Thyroid gland (tissue), 4 donors: ENCODE results near the gene VGLL4. TPM values are rescaled to one million over a fixed set of nuclear protein-coding genes. Genes with fewer than 3 reads are reported as not detected.

Experiments
- DNase-seq, 2 donors: peaks; one replicate each; pipeline ENCODE4 v3.0.0-alpha.2; 2019
- H3K27ac ChIP-seq, 3 donors: fragments of 200-600 bp; sonication (generic); 1 replicate in 2 of 3; 2 replicates in 1 of 3; pipeline ENCODE4 v1.5.1; 2016 to 2019; ENCODE audit warnings: mild to moderate bottlenecking in 1 of 3, moderate library complexity in 1 of 3
- H3K27me3 ChIP-seq: fragments of 200-600 bp; sonication (generic); one replicate; pipeline ENCODE4 v1.5.1; 2019
- H3K36me3 ChIP-seq, 2 donors: fragments of 200-600 bp; sonication (generic); one replicate each; pipeline ENCODE4 v1.5.1; 2016 to 2019
- H3K4me1 ChIP-seq, 2 donors: fragments of 200-600 bp; sonication (generic); one replicate each; pipeline ENCODE4 v1.5.1; 2017 to 2019
- H3K4me3 ChIP-seq, 3 donors: fragments of 200-600 bp; sonication (generic); replicated peaks in 1 of 3; 1 replicate in 2 of 3; 2 replicates in 1 of 3; pipeline ENCODE4 v1.5.1; 2016; ENCODE audit warnings: mild to moderate bottlenecking in 1 of 3
- H3K9me3 ChIP-seq: fragments of 200-600 bp; sonication (generic); one replicate; pipeline ENCODE4 v1.5.1; 2017
- POLR2A ChIP-seq, 2 donors: fragments of 450-650 bp; IDR thresholded peaks; one replicate each; pipeline ENCODE4 v1.6.1; 2017; ENCODE audit warnings: antibody characterized with exemption in 2 of 2, mild to moderate bottlenecking in 2 of 2, moderate library complexity in 1 of 2
- WGBS, 2 donors: methylation state at CpG; one replicate each; pipeline ENCODE4 v1.1.5; 2017; 5-methylcytosine and 5-hydroxymethylcytosine counted together
- intact Hi-C: fragments of 100-400 bp; cut with DNase I; formaldehyde crosslinking; loops from one replicate; pipeline ENCODE4 v1.15.1; 2023
- total RNA-seq, 4 donors: library from RNA; depleted of rRNA; stranded (reverse); fragments of >200 nt; gene quantifications; one replicate each; pipeline ENCODE4 v1.2.3, GENCODE V29; 2016
- TF ChIP-seq, protein P1 (sequence below), 6 experiments: fragments of 200-600 bp in 3 of 6; fragments of 450-650 bp in 3 of 6; sonication (generic) in 3 of 6; IDR thresholded peaks; one replicate each; pipeline ENCODE4 v1.5.1; 2016 to 2019; ENCODE audit warnings: antibody characterized with exemption in 6 of 6, mild to moderate bottlenecking in 2 of 6, inconsistent platforms in 1 of 6, moderate library complexity in 1 of 6

VGLL4 gene
- total RNA-seq, 4 donors from 2014 or later = 96.0 to 142 (median 131) TPM

DNA sequence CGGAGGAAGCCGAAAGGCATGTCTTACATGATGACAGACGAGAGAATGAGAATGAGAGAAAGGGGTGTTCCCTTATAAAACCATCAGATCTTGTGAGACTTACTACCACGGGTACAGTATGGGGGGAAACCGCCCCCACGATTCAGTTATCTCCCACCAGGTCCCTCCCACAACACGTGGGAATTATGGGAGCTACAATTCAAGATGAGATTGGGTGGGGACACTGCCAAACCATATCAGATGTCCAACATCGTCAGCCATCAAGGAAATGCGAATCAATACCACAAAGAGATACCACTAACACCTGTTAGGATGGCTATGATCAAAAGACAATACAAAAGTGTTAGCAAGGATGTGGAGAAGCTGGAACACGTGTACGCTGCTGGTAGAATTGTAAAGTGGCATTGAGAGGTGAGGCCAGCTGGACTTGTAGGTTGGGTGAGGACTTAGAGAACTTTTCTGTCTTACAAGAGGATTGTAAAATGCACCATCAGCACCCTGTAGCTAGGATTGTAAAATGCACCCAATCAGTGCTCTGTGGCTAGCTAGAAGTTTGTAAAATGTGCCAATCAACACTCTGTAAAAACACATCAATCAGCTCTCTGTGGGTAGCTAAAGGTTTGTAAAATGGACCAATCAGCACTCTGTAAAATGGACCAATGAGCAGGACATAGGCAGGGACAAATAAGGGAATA, 37.5 kb downstream of the VGLL4 start:
- Histone ChIP-seq H3K4me1 (peaks cover 10 to 72% of the 10 kb centered on the region in 2 donors), H3K4me3 (no peak overlapping the region), H3K27me3 (no peaks in the 10 kb centered on the region), H3K9me3 (no peaks in the 10 kb centered on the region), H3K27ac (no peak overlapping the region), H3K36me3 (peaks cover 0 to 5% of the 10 kb centered on the region in 2 donors)
- TF ChIP-seq, protein P1, sequence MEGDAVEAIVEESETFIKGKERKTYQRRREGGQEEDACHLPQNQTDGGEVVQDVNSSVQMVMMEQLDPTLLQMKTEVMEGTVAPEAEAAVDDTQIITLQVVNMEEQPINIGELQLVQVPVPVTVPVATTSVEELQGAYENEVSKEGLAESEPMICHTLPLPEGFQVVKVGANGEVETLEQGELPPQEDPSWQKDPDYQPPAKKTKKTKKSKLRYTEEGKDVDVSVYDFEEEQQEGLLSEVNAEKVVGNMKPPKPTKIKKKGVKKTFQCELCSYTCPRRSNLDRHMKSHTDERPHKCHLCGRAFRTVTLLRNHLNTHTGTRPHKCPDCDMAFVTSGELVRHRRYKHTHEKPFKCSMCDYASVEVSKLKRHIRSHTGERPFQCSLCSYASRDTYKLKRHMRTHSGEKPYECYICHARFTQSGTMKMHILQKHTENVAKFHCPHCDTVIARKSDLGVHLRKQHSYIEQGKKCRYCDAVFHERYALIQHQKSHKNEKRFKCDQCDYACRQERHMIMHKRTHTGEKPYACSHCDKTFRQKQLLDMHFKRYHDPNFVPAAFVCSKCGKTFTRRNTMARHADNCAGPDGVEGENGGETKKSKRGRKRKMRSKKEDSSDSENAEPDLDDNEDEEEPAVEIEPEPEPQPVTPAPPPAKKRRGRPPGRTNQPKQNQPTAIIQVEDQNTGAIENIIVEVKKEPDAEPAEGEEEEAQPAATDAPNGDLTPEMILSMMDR (IDR thresholded peaks at IDR 0.05) = no peak
- no peak for TF ChIP-seq POLR2A (IDR thresholded peaks at IDR 0.05)
- intact Hi-C loops = no loop called here
- 78 to 81% methylated on average over 11 of the region's 11 CpGs for WGBS, 2 donors
- no peak for DNase-seq

- WGBS, 2 donors = 97 to 100% methylated on average over 1 of the region's 1 CpG
- Histone ChIP-seq H3K27ac (no peak overlapping the region), H3K36me3 (peaks cover 5 to 10% of the 10 kb centered on the region in 2 donors), H3K4me1 (peaks cover 10 to 63% of the 10 kb centered on the region in 2 donors), H3K9me3 (no peaks in the 10 kb centered on the region), H3K27me3 (no peaks in the 10 kb centered on the region), H3K4me3 (no peak overlapping the region)
- DNase-seq = no peak
- TF ChIP-seq POLR2A (IDR thresholded peaks at IDR 0.05) = no peak
- TF ChIP-seq, protein P1 (IDR thresholded peaks at IDR 0.05) = no peak
- intact Hi-C loops = no loop called here
Measured at GRCh38 chr3:11605398-11605797, 38.3 kb downstream of the VGLL4 start.

GRCh38 chr3:11604139-11604892, 39.4 kb downstream of the VGLL4 start:
- DNase-seq = no peak
- peaks cover 10 to 62% of the 10 kb centered on the region in 2 donors for H3K4me1 ChIP-seq
- no peaks in the 10 kb centered on the region for H3K9me3 ChIP-seq
- H3K27ac ChIP-seq = peak overlapping the region in 2 of 3 donors; percentile 60 to 66
- WGBS, 2 donors = 74 to 79% methylated on average over 7 to 15 of the region's 15 CpGs
- intact Hi-C loops = no loop called here
- peaks cover 6 to 10% of the 10 kb centered on the region in 2 donors for H3K36me3 ChIP-seq
- no peak overlapping the region for H3K4me3 ChIP-seq
- TF ChIP-seq POLR2A (IDR thresholded peaks at IDR 0.05) = no peak
- TF ChIP-seq, protein P1 (IDR thresholded peaks at IDR 0.05) = no peak
- H3K27me3 ChIP-seq = no peaks in the 10 kb centered on the region

GRCh38 chr3:11603628-11604027, 40.1 kb downstream of the VGLL4 start:
- Histone ChIP-seq H3K4me1 (peaks cover 10 to 56% of the 10 kb centered on the region in 2 donors), H3K9me3 (no peaks in the 10 kb centered on the region), H3K4me3 (no peak overlapping the region), H3K27ac (peak overlapping the region in 2 of 3 donors; percentile 60 to 66), H3K27me3 (no peaks in the 10 kb centered on the region), H3K36me3 (peaks cover 6 to 10% of the 10 kb centered on the region in 2 donors)
- no peak for DNase-seq
- WGBS, 2 donors = 58 to 70% methylated on average over 9 of the region's 9 CpGs
- intact Hi-C loops = no loop called here
- TF ChIP-seq, protein P1 (IDR thresholded peaks at IDR 0.05) = no peak
- TF ChIP-seq POLR2A (IDR thresholded peaks at IDR 0.05) = no peak
